ENCODE measurements around the gene C2CD2L.
A peak's percentile ranks its signal among the peaks of the same experiment; 100 is the strongest.
"Not testable (repeated sequence)": the region's sequence is repeated elsewhere in the genome, so short reads cannot be mapped to it uniquely, and the experiment has no call there.

C2CD2L gene

GRCh38 chr11:119093942-119094815 lies 13.0 kb upstream of the C2CD2L start:
- no peak for DNase-seq

- peak; percentile 60 for DNase-seq
Measured at GRCh38 chr11:119094816-119095065, 12.4 kb upstream of the C2CD2L start.

- DNase-seq: peak; percentile 100
Measured at GRCh38 chr11:119095066-119095880, 11.9 kb upstream of the C2CD2L start.

- DNase-seq: no peak
Measured at GRCh38 chr11:119099711-119100110, 7.4 kb upstream of the C2CD2L start.

GRCh38 chr11:119100246-119100970 lies 6.7 kb upstream of the C2CD2L start:
- DNase-seq: no peak

- no peak for DNase-seq
Measured at GRCh38 chr11:119100994-119101758, 6.0 kb upstream of the C2CD2L start.

- DNase-seq: peak; percentile 99
Measured at GRCh38 chr11:119101759-119102423, 5.3 kb upstream of the C2CD2L start, which contains the start of gene DPAGT1. TSS of gene DPAGT1 (minus strand) at chr11:119101853. CDS start at chr11:119101655, 198 bp downstream.

GRCh38 chr11:119103161-119103664 lies 3.9 kb upstream of the C2CD2L start:
- DNase-seq: not testable (repeated sequence)

GRCh38 chr11:119103793-119104192 lies 3.4 kb upstream of the C2CD2L start:
- no peak for DNase-seq

GRCh38 chr11:119107538-119108145 lies 498 bp downstream of the C2CD2L start:
- DNase-seq: no peak

GRCh38 chr11:119108146-119108856 lies 1.2 kb downstream of the C2CD2L start:
- DNase-seq: peak; percentile 63

GRCh38 chr11:119108857-119109221 lies 1.7 kb downstream of the C2CD2L start:
- no peak for DNase-seq

GRCh38 chr11:119109843-119110242 lies 2.7 kb downstream of the C2CD2L start:
- no peak for DNase-seq

GRCh38 chr11:119110439-119110838 lies 3.3 kb downstream of the C2CD2L start:
- no peak for DNase-seq

- DNase-seq: no peak
Measured at GRCh38 chr11:119111361-119111925, 4.3 kb downstream of the C2CD2L start.

GRCh38 chr11:119112314-119113020 lies 5.3 kb downstream of the C2CD2L start:
- DNase-seq: no peak

- no peak for DNase-seq
Measured at GRCh38 chr11:119113716-119114115, 6.6 kb downstream of the C2CD2L start.

GRCh38 chr11:119114351-119114750 lies 7.2 kb downstream of the C2CD2L start:
- no peak for DNase-seq

GRCh38 chr11:119115484-119116234 lies 8.5 kb downstream of the C2CD2L start:
- DNase-seq: no peak

Measured in NCI-H1105 (cell line).